HepG2 (cell line): ENCODE results near the gene TSPYL1. TPM values are rescaled to one million over a fixed set of nuclear protein-coding genes. Genes with fewer than 3 reads are reported as not detected.

Experiments
- AGO1 ChIP-seq: fragments of 200-400 bp; formaldehyde crosslinking; IDR thresholded peaks from 2 replicates; pipeline ENCODE4 v1.6.1; 2017; ENCODE audit warnings: mild to moderate bottlenecking, low read depth, low read length, moderate library complexity; ENCODE audit not compliant: poor library complexity, severe bottlenecking
- BRD4 ChIP-seq: sonication (generic); formaldehyde crosslinking; IDR thresholded peaks from 2 replicates; pipeline ENCODE4 v1.4.0; 2020; ENCODE audit warnings: missing genetic modification reagents
- CBFB ChIP-seq: sonication (generic); formaldehyde crosslinking; IDR thresholded peaks from 2 replicates; pipeline ENCODE4 v1.4.0; 2020; ENCODE audit warnings: missing genetic modification reagents
- CBX1 ChIP-seq: IDR thresholded peaks from one replicate; pipeline ENCODE4 v1.6.1; 2016; ENCODE audit warnings: antibody characterized with exemption, low read depth
- ERF ChIP-seq: IDR thresholded peaks from 2 replicates; pipeline ENCODE4 v1.6.1; 2018; ENCODE audit warnings: missing biosample characterization, missing genetic modification reagents
- HES4 ChIP-seq: sonication (generic); formaldehyde crosslinking; IDR thresholded peaks from 2 replicates; pipeline ENCODE4 v1.9.0; 2021; ENCODE audit warnings: mild to moderate bottlenecking, missing genetic modification reagents, borderline replicate concordance
- HHEX ChIP-seq: IDR thresholded peaks from 2 replicates; pipeline ENCODE4 v1.6.1; 2016; ENCODE audit warnings: control low read depth
- NFKB2 ChIP-seq: sonication (generic); formaldehyde crosslinking; IDR thresholded peaks from 2 replicates; pipeline ENCODE4 v1.4.0; 2020; ENCODE audit warnings: missing genetic modification reagents, borderline replicate concordance
- NR2C2 ChIP-seq: sonication (generic); formaldehyde crosslinking; IDR thresholded peaks from 2 replicates; pipeline ENCODE4 v1.4.0; 2020; ENCODE audit warnings: missing genetic modification reagents, mild to moderate bottlenecking, moderate library complexity, borderline replicate concordance
- NR2F1 ChIP-seq, 2 experiments: fragments of 450-650 bp in 1 of 2; formaldehyde crosslinking in 1 of 2; IDR thresholded peaks; 2 replicates each; pipeline versions ENCODE4 v1.5.0 to v1.6.1; 2016 to 2020; ENCODE audit warnings: mild to moderate bottlenecking in 1 of 2, missing compliant biosample characterization in 1 of 2, missing genetic modification reagents in 1 of 2, moderate library complexity in 1 of 2
- NR3C1 ChIP-seq: sonication (generic); formaldehyde crosslinking; IDR thresholded peaks from 2 replicates; pipeline ENCODE4 v1.4.0; 2020; ENCODE audit warnings: missing genetic modification reagents
- ZC3H4 ChIP-seq: sonication (generic); formaldehyde crosslinking; IDR thresholded peaks from 2 replicates; pipeline ENCODE4 v1.4.0; 2020; ENCODE audit warnings: missing genetic modification reagents, borderline replicate concordance
- ZFYVE20 ChIP-seq: sonication (generic); formaldehyde crosslinking; IDR thresholded peaks from 2 replicates; pipeline ENCODE4 v1.8.0; 2023; ENCODE audit warnings: low read depth, mild to moderate bottlenecking, moderate library complexity, missing genetic modification reagents, borderline replicate concordance
- ZIK1 ChIP-seq: sonication (generic); formaldehyde crosslinking; IDR thresholded peaks from 2 replicates; pipeline ENCODE4 v1.5.0; 2020; ENCODE audit warnings: mild to moderate bottlenecking, low read depth, missing genetic modification reagents, borderline replicate concordance
- ZNF10 ChIP-seq: sonication (generic); formaldehyde crosslinking; IDR thresholded peaks from 2 replicates; pipeline ENCODE4 v1.4.0; 2020; ENCODE audit warnings: mild to moderate bottlenecking, low read depth, missing genetic modification reagents, borderline replicate concordance
- ZNF274 ChIP-seq: sonication (generic); formaldehyde crosslinking; IDR thresholded peaks from 2 replicates; pipeline ENCODE4 v1.5.1; 2020; ENCODE audit warnings: mild to moderate bottlenecking, missing genetic modification reagents
- ZNF441 ChIP-seq: sonication (generic); formaldehyde crosslinking; IDR thresholded peaks from 2 replicates; pipeline ENCODE4 v1.7.0; 2021; ENCODE audit warnings: missing genetic modification reagents, borderline replicate concordance
- ZNF547 ChIP-seq: sonication (generic); formaldehyde crosslinking; IDR thresholded peaks from 2 replicates; pipeline ENCODE4 v1.5.1; 2020; ENCODE audit warnings: mild to moderate bottlenecking, missing genetic modification reagents
- ZNF775 ChIP-seq: sonication (generic); formaldehyde crosslinking; IDR thresholded peaks from 2 replicates; pipeline ENCODE4 v1.4.0; 2020; ENCODE audit warnings: missing genetic modification reagents, mild to moderate bottlenecking, moderate library complexity, borderline replicate concordance
- ZNF83 ChIP-seq: sonication (generic); formaldehyde crosslinking; IDR thresholded peaks from 2 replicates; pipeline ENCODE4 v1.4.0; 2020; ENCODE audit warnings: missing genetic modification reagents, mild to moderate bottlenecking, borderline replicate concordance
- ZSCAN31 ChIP-seq: sonication (generic); formaldehyde crosslinking; IDR thresholded peaks from 2 replicates; pipeline ENCODE4 v1.5.0; 2020; ENCODE audit warnings: low read depth, mild to moderate bottlenecking, missing genetic modification reagents
- polyA plus RNA-seq, 8 experiments: library from polyadenylated mRNA; depleted of rRNA in 3 of 8; stranded (reverse) in 7 of 8; unstranded in 1 of 8; fragments of >200 nt; fragmentation: Illumina TruSeq in 4 of 8; extraction: Trizol in 4 of 8; gene quantifications; 2 replicates each; pipeline versions ENCODE4 v1.2.1 to v1.2.3, GENCODE V29; 2011 to 2016; ENCODE audit warnings: low read depth in 4 of 8, missing spikeins in 1 of 8, mixed read lengths in 1 of 8; ENCODE audit not compliant: insufficient read depth in 1 of 8
- total RNA-seq, 5 experiments: library from RNA; depleted of rRNA; stranded (reverse); fragments of >200 nt; fragmentation: Illumina TruSeq; extraction: Trizol; gene quantifications; 2 replicates each; pipeline ENCODE4 v1.2.3, GENCODE V29; 2016; ENCODE audit warnings: low read depth in 1 of 5
- TF ChIP-seq, protein P1 (sequence below): IDR thresholded peaks from 2 replicates; pipeline ENCODE4 v1.6.1; 2016; ENCODE audit warnings: missing compliant biosample characterization, missing genetic modification reagents, borderline replicate concordance
- TF ChIP-seq, protein P2 (sequence below): sonication (generic); formaldehyde crosslinking; IDR thresholded peaks from 2 replicates; pipeline ENCODE4 v1.5.0; 2020; ENCODE audit warnings: missing genetic modification reagents
- TF ChIP-seq, protein P3 (sequence below): IDR thresholded peaks from 2 replicates; pipeline ENCODE4 v1.6.1; 2016

The TSPYL1 gene
- total and polyA plus RNA-seq, 2 of the 13 experiments (the other 11 are each of a cell fraction or from before 2014, with no cell fraction given), result 28.3 to 93.0 TPM

DNA sequence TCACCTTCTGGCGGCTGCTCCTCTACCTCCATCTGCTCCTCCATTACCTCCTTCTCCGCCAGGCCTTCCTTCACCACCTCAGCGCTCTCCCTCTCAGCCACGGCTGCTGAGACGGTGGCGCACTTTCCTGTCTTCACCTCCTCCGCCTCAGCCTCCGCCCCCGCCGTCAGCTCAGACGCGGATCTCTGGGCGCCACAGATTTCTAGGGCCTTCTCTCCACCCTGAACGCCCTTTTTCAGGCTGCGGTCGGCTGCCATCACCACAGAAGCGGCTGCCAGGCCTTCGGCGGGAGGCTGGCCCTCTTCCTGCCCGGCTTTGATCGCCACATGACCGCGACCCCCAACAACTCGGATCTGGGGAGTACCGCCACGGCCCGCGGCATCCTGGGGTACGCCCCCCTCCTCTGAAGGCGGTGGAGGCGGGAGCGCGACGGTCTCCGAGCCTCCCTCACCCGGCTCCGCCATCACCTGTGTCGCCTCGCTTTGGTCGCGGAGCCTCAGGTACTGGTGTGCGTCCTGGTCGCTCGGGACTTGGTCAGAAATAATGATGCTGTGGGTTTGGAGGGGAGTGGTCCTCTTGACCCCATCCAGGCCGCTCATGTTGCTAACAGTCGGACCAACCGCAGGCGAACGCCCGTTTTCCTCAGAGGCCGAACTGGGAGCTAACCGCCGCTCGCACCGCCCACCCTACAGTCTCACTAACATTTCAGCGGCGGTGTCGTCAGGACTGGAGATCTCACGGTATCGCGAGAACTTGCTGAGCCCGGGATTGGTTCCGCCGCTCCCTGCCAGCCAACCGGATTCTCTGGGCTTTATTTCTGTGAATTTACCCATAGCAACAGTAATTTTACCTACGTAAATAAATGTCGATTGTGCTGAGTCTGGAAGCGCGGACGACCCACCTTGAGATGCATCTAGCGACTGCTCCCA is at the start of gene TSPYL1 (continued):
- TF ChIP-seq ZC3H4 (CRISPR knock-in tag) (no peak; the same call in 1 of the 2 replicates), ZNF441 (CRISPR knock-in tag) (peak; percentile 50), ZIK1 (CRISPR knock-in tag) (no peak), ZNF83 (CRISPR knock-in tag) (peak; percentile 83; the same call in 1 of the 2 replicates), CBX1 (no peak), ZNF547 (CRISPR knock-in tag) (peak; percentile 92; the same call in 1 of the 2 replicates), HHEX (CRISPR knock-in tag) (0 out of 2 replicates have a peak, but pooled peaks have one; percentile 4), NR3C1 (CRISPR knock-in tag) (no peak), NFKB2 (peak; percentile 93; the same call in 1 of the 2 replicates), ERF (peak; percentile 69; the same call in 1 of the 2 replicates), AGO1 (no peak), NR2F1 (CRISPR knock-in tag; IDR thresholded peaks at IDR 0.05) (0 out of 4 replicates have a peak, but pooled peaks of 1 of the 2 experiments have one; percentile 23), ZNF10 (no peak), NR2C2 (peak; percentile 51), HES4 (CRISPR knock-in tag) (peak; percentile 77; the same call in 1 of the 2 replicates), BRD4 (CRISPR knock-in tag) (peak; percentile 90), CBFB (peak; percentile 62; the same call in 1 of the 2 replicates), ZFYVE20 (no peak), ZNF775 (CRISPR knock-in tag) (no peak), ZSCAN31 (CRISPR knock-in tag) (peak; percentile 93), ZNF274 (CRISPR knock-in tag) (peak; percentile 78; the same call in 1 of the 2 replicates)
- TF ChIP-seq, protein P1, sequence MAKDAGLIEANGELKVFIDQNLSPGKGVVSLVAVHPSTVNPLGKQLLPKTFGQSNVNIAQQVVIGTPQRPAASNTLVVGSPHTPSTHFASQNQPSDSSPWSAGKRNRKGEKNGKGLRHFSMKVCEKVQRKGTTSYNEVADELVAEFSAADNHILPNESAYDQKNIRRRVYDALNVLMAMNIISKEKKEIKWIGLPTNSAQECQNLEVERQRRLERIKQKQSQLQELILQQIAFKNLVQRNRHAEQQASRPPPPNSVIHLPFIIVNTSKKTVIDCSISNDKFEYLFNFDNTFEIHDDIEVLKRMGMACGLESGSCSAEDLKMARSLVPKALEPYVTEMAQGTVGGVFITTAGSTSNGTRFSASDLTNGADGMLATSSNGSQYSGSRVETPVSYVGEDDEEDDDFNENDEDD (CRISPR knock-in tag), result 0 out of 2 replicates have a peak, but pooled peaks have one; percentile 6
- TF ChIP-seq, protein P2, sequence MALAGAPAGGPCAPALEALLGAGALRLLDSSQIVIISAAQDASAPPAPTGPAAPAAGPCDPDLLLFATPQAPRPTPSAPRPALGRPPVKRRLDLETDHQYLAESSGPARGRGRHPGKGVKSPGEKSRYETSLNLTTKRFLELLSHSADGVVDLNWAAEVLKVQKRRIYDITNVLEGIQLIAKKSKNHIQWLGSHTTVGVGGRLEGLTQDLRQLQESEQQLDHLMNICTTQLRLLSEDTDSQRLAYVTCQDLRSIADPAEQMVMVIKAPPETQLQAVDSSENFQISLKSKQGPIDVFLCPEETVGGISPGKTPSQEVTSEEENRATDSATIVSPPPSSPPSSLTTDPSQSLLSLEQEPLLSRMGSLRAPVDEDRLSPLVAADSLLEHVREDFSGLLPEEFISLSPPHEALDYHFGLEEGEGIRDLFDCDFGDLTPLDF (CRISPR knock-in tag), result peak; percentile 69; the same call in 1 of the 2 replicates
- TF ChIP-seq, protein P3, sequence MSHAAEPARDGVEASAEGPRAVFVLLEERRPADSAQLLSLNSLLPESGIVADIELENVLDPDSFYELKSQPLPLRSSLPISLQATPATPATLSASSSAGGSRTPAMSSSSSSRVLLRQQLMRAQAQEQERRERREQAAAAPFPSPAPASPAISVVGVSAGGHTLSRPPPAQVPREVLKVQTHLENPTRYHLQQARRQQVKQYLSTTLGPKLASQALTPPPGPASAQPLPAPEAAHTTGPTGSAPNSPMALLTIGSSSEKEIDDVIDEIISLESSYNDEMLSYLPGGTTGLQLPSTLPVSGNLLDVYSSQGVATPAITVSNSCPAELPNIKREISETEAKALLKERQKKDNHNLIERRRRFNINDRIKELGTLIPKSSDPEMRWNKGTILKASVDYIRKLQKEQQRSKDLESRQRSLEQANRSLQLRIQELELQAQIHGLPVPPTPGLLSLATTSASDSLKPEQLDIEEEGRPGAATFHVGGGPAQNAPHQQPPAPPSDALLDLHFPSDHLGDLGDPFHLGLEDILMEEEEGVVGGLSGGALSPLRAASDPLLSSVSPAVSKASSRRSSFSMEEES (CRISPR knock-in tag), result no peak; the same call in 1 of the 2 replicates
